ENCODE results near the gene ATG16L2.

DNA sequence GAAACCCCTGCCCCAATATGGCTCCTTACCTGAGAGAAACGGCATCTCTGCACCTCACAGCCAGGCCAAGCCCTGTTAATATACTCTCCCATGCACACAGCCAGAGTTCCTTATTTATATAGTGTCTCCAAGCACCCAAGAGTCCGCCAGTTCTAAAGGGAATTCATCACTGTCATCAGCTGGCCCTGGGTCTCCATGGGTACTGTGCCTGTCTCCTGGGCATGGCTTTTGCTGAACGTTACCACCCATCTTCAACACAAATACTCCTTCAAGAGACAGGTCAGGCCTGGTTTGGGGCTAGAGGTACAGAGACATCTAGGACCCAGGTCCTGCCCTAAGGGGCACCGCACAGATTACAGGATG, 1.6 kb upstream of the ATG16L2 start:
- TF ChIP-seq, protein P1, sequence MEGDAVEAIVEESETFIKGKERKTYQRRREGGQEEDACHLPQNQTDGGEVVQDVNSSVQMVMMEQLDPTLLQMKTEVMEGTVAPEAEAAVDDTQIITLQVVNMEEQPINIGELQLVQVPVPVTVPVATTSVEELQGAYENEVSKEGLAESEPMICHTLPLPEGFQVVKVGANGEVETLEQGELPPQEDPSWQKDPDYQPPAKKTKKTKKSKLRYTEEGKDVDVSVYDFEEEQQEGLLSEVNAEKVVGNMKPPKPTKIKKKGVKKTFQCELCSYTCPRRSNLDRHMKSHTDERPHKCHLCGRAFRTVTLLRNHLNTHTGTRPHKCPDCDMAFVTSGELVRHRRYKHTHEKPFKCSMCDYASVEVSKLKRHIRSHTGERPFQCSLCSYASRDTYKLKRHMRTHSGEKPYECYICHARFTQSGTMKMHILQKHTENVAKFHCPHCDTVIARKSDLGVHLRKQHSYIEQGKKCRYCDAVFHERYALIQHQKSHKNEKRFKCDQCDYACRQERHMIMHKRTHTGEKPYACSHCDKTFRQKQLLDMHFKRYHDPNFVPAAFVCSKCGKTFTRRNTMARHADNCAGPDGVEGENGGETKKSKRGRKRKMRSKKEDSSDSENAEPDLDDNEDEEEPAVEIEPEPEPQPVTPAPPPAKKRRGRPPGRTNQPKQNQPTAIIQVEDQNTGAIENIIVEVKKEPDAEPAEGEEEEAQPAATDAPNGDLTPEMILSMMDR (IDR thresholded peaks at IDR 0.05; ENCODE audit: low read depth, low read length, poor library complexity, severe bottlenecking), result no peak
- TF ChIP-seq EZH2phosphoT487 (IDR thresholded peaks at IDR 0.05; ENCODE audit: borderline replicate concordance, low read length), result no peak

Measured in DOHH2 (cell line).